ENCODE measurements around the gene RCOR1. TPM values are rescaled to one million over a fixed set of nuclear protein-coding genes. Genes with fewer than 3 reads are reported as not detected.

The RCOR1 gene
- polyA plus RNA-seq, 1 donor from 2014 or later, result 10.4 TPM

DNA sequence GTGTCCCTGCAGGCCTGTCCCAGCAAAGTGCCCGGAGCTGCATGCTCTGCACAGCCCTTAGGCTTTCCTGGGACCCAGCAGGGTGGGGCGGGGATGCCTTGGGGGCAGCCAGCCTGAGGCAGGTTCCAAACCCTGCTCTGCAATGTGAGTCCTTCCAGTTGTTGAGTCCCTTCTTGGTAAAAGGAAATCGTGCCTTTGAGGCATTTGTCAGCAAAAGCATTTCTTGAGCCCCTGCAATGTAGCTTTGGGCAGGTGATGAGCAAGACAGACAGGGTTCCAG lies 146.7 kb downstream of the RCOR1 start:
- Histone ChIP-seq H3K27ac (ENCODE audit: low read length) (no peak overlapping the region), H3K9me2 (ENCODE audit: insufficient read depth, low read length) (no peaks in the 10 kb centered on the region), H3K4me3 (ENCODE audit: low read length) (no peak overlapping the region), H4K20me1 (ENCODE audit: insufficient read depth) (no peaks in the 10 kb centered on the region), H3K9ac (ENCODE audit: low read length) (no peak overlapping the region), H3F3A (ENCODE audit: insufficient read depth, low read length, poor library complexity, severe bottlenecking) (no peaks in the 10 kb centered on the region), H3K27me3 (ENCODE audit: insufficient read depth, low read depth, low read length) (no peaks in the 10 kb centered on the region), H3K79me2 (replicated peaks; ENCODE audit: insufficient read depth, low read length) (no peaks in the 10 kb centered on the region), H3K9me3 (ENCODE audit: low read length) (no peaks in the 10 kb centered on the region), H3K4me2 (ENCODE audit: low read length) (no peak overlapping the region), H3K36me3 (ENCODE audit: insufficient read depth, low read length) (no peaks in the 10 kb centered on the region), H2AFZ (ENCODE audit: low read depth, low read length) (no peak overlapping the region)
- TF ChIP-seq, protein P1, sequence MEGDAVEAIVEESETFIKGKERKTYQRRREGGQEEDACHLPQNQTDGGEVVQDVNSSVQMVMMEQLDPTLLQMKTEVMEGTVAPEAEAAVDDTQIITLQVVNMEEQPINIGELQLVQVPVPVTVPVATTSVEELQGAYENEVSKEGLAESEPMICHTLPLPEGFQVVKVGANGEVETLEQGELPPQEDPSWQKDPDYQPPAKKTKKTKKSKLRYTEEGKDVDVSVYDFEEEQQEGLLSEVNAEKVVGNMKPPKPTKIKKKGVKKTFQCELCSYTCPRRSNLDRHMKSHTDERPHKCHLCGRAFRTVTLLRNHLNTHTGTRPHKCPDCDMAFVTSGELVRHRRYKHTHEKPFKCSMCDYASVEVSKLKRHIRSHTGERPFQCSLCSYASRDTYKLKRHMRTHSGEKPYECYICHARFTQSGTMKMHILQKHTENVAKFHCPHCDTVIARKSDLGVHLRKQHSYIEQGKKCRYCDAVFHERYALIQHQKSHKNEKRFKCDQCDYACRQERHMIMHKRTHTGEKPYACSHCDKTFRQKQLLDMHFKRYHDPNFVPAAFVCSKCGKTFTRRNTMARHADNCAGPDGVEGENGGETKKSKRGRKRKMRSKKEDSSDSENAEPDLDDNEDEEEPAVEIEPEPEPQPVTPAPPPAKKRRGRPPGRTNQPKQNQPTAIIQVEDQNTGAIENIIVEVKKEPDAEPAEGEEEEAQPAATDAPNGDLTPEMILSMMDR (IDR thresholded peaks at IDR 0.05; ENCODE audit: poor library complexity, severe bottlenecking), result no peak
- TF ChIP-seq EP300 (conservative IDR thresholded peaks at IDR 0.05; ENCODE audit: poor library complexity, severe bottlenecking) (no peak), POLR2AphosphoS5 (IDR thresholded peaks at IDR 0.05) (no peak), MXI1 (conservative IDR thresholded peaks at IDR 0.05; ENCODE audit: poor library complexity, severe bottlenecking) (no peak), RAD21 (conservative IDR thresholded peaks at IDR 0.05) (no peak), REST (IDR thresholded peaks at IDR 0.05; ENCODE audit: borderline replicate concordance) (no peak), EZH2 (IDR thresholded peaks at IDR 0.05; ENCODE audit: borderline replicate concordance, insufficient read depth, low read length, poor library complexity, severe bottlenecking) (no peak), TAF1 (IDR thresholded peaks at IDR 0.05; ENCODE audit: low read depth) (no peak), SMC3 (conservative IDR thresholded peaks at IDR 0.05; ENCODE audit: poor library complexity) (no peak)

GRCh38 chr14:102746634-102747438 lies 154.4 kb downstream of the RCOR1 start:
- Histone ChIP-seq H3K27ac (ENCODE audit: low read length) (no peak overlapping the region), H3K27me3 (ENCODE audit: insufficient read depth, low read depth, low read length) (no peaks in the 10 kb centered on the region), H4K20me1 (ENCODE audit: insufficient read depth) (no peaks in the 10 kb centered on the region), H3K9ac (ENCODE audit: low read length) (no peak overlapping the region), H3F3A (ENCODE audit: insufficient read depth, low read length, poor library complexity, severe bottlenecking) (no peaks in the 10 kb centered on the region), H3K36me3 (ENCODE audit: insufficient read depth, low read length) (no peaks in the 10 kb centered on the region), H3K79me2 (replicated peaks; ENCODE audit: insufficient read depth, low read length) (no peaks in the 10 kb centered on the region), H3K9me3 (ENCODE audit: low read length) (no peaks in the 10 kb centered on the region), H3K9me2 (ENCODE audit: insufficient read depth, low read length) (no peaks in the 10 kb centered on the region), H3K4me2 (ENCODE audit: low read length) (no peak overlapping the region), H3K4me3 (ENCODE audit: low read length) (no peak overlapping the region), H2AFZ (ENCODE audit: low read depth, low read length) (no peak overlapping the region)
- TF ChIP-seq EP300 (conservative IDR thresholded peaks at IDR 0.05; ENCODE audit: poor library complexity, severe bottlenecking) (no peak), TAF1 (IDR thresholded peaks at IDR 0.05; ENCODE audit: low read depth) (no peak), EZH2 (IDR thresholded peaks at IDR 0.05; ENCODE audit: borderline replicate concordance, insufficient read depth, low read length, poor library complexity, severe bottlenecking) (no peak), SMC3 (conservative IDR thresholded peaks at IDR 0.05; ENCODE audit: poor library complexity) (no peak), POLR2AphosphoS5 (IDR thresholded peaks at IDR 0.05) (no peak), RAD21 (conservative IDR thresholded peaks at IDR 0.05) (no peak), MXI1 (conservative IDR thresholded peaks at IDR 0.05; ENCODE audit: poor library complexity, severe bottlenecking) (no peak), REST (IDR thresholded peaks at IDR 0.05; ENCODE audit: borderline replicate concordance) (no peak)
- TF ChIP-seq, protein P1 (IDR thresholded peaks at IDR 0.05; ENCODE audit: poor library complexity, severe bottlenecking), result no peak

All from neural cell (in vitro differentiated cells).